Stimulated activated CD4-positive, alpha-beta T cell treated with anti-CD3 and anti-CD28 coated beads, Interleukin-15, amount 100 ng/mL, for 1 hour (primary cell): ENCODE measurements around the gene APOL2.
"Not testable (repeated sequence)": the region's sequence is repeated elsewhere in the genome, so short reads cannot be mapped to it uniquely, and the experiment has no call there.

Source experiments
- DNase-seq, 2 donors: peaks; one replicate each; pipeline ENCODE4 v3.0.0-alpha.2; 2020; ENCODE audit warnings: low read depth in 1 of 2, low spot score in 1 of 2

APOL2 gene

DNA sequence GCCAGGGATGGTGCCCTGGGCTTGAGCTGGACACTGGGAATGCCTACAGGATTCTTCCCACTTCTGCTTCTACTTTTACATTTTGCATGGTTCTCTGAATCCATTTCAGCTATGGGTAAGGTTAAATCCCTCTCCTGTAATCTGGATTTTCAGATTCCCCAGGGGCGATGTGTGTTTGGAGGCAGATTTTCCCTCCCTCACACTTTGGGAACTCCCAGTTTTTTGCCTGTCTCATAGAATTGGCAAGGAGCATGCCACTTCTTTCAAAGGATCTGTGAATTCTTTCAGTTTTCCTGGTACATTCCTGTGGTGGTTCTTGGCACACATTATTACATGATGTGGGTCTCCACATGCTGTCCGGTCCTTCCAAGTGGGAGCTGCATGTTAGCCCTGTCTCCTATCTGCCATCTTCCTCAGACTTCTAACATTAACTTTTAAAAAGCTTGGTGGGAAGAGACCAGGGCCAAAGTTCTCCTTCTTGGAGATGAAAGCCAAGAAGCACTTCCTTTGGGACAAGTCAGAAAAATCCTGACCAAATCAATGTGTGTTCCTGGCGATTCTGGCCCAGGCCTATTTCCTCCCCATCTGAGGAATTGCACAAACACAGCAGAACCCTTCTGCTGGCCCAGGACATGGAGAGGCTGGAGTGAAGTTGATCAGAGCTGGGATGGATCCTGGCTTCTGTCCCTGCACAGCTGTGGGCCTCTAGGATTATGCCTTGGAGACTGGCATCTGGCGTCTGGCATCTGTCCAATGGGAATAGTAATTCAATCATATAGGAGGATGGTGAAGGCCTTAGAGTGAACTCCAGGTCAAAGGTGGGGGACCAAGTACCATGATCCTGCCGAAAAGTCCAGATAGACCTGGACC, 5.4 kb upstream of the APOL2 start:
- no peak for DNase-seq

DNA sequence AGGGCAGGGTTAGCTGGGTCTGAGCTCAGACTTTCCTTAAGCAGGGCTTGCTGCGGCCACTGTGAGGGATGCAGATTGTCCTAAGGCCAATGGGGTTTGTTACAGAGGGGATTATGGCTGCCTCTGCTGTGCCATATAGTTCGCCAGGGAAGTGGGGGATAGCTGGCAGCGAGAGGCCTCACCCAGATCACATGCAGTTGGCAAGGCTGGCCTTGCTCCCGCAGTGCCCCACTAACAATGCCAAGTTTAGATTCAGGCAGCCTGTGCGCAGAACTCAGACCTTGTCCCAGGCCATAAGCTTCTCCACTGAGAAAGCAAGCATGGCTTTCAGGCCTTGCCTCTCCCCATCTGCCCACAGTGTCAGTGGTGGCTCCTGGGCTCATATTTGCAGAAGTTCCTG, 4.7 kb upstream of the APOL2 start:
- no peak for DNase-seq

DNA sequence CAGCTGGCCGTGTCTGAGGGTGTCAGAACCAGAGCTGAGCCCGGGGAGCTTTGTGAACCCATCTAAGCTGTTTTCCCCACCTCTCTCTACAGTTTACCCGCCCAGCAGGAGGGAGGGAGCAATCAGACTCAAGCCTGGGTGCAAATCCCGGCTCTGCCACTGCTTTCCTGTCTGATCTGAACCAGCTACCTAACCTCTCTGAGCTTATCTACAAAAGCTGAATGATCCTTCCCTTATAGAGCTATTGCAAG, 252 bp downstream of the APOL2 start:
- no peak for DNase-seq

DNA sequence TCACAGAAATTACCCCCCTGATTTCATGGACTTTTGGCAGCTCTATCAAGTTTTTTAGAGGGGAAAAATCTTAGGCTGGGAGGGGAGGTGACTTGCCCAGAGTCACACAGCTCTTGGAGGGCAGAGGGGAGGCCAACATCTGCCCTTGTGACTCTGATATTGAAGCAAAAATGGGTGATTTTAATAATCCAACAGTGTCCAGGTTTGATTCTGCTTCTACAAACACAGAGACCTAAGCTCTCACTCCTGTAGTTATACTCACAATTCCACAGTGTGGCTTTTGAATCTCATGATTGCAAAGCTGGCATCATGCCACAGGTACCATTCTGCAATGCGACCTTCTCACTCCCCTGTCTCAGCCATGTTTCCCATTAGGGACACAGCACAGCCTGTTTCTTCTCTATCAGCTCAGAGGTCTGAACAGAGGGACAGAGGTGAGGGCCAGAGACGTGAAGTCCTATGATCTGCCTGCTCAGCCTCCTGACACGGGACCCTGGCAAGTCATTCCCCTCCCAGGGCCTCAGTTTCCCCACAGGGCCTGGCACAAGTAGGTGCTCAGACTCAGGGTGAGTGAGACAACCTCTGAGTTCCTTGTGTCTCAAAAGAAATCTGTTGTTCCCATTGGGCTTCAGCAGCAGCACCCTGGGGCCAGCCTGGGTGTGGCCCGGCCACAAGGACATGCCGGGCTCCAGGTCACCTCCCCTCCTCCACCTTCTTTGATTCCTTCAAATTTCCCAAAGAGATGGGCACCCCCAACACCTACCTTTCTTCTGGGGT, 766 bp downstream of the APOL2 start:
- no peak for DNase-seq

DNA sequence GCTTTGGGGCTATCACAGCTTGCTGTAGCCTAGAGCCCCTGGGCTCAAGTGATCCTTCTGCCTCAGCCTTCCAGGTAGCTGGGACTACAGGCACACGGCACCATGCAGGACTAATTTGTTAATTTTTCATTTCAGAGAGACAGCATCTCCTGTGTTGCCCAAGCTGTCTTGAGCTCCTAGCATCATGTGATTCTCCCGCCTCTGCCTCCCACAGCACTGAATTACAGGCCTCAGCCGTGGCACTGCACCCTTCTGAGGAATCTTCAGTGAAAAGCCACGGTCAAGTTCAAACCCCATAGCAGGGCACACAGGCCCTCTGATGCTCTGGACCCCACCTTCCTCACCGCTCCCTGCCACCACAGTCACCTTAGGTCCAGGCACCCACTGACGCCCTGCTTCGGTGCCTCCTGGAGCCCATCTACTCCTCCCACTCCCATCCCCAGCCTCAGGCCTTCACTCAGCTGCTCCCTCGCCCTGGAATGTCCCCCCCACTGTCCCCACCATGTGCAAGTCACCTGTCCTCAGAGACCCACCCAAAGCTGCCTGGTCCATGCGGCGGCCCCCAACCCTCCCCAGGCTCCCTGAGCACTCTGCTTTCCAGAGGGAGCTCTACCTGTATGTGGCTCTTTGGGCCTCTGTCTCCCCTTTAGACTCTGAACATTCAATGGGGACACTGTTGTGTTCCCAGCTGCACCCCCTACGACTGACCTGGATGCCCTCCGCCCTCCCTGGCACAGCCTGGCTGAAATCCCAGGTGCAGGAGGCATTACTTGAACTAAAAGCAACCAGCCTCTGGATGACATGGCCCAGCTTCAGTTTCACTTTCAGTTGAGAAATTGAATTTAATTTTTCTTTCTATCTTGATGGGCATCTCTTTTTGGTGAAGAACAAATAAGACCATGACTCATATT, 1.6 kb downstream of the APOL2 start:
- DNase-seq: no peak

DNA sequence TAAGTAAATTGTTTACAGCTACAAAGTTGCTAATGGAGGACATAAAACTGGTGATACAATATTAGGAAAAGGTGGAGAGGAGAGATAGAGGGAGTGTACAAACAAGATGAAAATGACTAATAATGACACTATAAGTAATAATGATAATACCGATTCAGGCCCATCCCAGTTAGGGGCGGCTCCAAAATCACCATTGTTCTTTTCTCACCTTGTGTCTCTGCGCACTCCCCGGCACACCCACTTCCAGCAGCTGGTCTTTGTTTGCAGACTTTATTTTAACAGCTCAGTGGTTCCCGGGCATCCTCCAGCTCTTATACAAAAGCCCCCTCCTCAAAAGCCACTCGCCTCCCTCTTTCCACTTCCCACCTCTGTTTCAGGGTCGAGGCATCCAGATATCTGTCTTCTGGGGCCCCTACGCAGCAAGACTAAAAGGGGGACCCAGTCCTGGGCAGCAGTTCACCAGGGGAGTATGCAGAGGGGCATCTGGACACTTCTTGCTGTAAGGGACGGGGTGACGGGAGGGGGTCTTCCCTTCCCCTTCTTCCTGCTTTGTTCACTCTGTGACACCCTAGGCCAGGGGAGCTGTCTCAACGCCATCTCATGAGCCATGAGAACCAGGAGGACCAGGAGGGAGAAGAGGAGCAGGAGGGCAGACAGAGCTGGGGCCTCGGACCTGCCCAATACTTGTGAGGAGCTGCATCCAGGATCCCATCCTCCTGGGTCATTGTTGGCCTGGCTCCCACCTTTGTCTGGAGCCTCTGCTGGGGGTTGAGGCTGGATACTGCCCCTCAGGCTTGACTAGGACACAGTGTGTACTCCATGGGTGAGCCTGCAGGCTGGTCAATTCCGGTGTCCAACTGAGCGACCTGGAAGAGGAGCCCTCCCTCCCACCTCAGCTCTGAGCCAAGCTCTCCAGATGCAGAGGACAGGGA, 2.7 kb downstream of the APOL2 start:
- DNase-seq: no peak

DNA sequence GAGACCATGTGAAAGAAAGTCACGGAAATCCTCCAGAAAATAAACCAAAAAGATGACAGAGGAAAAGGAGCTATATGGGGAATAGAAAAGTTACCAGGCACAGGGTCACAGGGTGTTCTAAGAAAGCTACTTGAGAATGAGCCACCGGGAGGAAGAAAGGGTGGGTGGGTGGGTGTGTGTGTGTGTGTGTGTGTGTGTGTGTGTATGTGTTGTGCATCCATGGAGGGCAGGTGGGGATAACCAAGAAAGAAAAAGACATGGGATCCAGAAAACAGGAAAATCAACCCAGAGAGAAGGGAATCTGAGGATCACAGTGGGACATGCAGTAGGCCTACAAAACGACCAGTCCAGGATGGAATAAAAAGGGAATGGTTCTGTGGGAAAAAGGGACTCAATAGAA, 3.7 kb downstream of the APOL2 start:
- no peak for DNase-seq

DNA sequence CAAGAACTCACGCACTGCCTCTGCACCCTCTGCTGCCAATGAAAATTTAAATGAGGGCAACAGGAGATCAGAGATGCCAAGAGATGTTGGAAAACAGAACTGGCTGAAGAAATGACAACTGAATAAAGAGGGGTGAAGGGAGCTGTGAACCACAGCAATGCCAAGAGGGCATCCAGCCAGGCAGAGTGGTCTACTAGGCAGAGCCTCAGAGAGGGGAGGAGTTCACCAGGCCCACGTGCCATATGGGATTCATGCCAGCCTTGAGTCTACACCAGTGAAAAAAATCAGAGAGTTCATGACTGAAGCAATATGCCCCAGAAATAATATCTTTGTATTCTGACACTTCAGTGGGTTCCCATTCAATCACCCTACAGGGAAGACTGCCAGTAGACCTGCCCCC, 4.4 kb downstream of the APOL2 start:
- DNase-seq: no peak

DNA sequence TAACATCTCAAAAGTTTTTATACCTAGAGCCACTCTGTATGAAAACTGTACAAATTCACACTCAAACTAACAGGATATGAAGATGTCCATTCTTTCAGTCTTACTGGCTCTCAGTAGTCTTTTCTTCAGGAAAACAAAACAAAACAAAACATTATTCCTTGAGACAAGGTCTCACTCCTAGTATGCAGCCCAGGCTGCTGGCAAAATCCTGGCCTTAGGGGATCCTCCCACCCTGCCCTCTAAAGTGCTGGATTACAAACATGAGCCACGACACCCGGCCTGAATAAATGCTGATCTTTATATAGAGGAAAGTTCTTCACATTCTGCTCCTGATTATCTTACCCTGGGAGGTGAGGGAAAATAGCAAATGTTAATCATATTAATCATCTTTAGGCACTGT, 5.1 kb downstream of the APOL2 start:
- DNase-seq: no peak

DNA sequence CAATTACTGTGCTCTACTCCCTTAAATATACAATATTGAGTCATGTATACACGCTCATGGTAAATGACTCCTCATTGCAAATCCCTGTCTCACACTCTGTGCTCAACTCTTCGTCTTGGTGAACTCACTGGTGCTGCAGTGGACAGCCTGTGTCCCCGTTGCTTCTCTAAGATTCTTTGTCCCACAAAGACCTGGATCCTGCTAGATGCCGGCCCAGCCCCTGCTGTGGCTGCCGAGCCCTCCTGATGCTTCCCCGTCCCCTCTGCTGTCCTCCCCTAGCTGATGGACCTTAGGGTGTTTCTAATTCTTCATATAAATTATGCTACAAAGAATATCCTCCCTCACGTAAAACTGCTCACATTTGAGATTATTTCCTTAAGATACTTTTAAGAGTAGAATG, 5.5 kb downstream of the APOL2 start:
- no peak for DNase-seq

DNA sequence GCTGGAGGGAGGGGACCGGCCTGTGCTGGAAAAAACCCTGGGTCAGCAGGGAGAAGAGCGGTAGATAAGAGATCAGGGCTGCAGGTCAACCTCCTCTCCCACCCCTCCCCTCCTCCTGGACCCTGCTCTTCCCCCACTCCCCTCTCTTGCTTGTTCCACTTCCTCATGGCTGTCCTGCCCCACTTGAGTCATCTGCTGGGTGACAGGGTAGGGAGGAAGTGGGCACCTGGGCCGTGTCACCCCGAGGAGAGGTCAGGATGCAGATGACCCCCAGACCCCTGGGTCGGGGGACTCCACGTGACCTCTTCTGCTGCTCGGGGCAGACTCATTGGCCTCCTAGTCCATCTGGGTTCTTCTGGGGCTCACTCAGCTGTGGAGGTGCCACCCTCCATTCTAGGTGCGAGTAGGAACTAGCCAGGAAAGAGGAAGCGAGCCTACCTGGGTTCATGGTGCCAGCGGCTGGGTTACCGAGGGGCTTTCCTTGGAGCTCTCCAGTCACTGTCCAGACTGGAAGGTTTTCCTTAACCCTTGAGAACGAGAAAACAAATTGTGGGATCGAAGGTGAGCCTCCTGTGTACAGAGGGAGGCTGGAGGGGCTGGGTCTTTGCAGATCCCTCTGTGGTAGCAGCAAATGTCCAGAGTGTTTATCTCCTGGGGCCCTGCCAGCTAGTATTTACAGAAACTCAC, 6.5 kb downstream of the APOL2 start:
- no peak for DNase-seq

DNA sequence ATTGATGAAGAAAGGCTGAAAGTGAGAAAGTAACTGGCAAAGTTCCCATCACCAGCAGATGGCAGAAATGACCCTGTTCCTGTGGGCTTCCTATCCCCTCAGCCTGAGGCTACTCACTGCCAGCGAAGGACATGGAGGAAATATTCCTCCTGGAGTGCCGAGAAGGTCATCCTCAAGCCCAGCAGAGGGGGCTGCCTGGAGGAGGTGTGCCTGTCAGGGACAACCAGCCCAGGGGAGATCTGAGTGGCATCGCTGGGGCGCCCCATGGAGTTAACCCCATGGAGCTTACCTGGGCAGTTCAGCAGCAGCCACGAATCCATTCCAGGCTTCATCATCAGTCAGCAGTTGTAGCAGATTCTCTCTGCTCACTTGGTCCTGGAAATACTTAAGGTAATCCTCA, 8.3 kb downstream of the APOL2 start:
- not testable (repeated sequence) for DNase-seq

DNA sequence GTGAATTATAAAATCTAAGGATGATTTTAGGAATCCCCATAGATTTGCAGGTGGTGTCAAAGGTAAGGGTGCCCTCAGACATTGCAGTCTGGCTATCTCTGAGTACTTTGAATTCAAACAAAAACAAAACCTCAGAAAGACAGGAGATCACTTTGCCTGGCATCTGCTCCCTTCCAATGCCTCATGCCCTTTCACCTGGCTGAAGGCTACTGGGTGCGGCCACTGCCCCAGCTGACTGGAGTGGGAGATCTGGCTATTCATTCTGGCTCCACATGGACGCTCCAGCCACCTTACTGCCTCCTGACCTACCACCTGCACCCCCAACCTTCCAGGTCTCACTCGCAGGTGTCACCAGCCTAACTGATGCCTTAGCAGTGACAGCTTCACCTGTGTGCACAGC, 9.7 kb downstream of the APOL2 start:
- not testable (repeated sequence) for DNase-seq

DNA sequence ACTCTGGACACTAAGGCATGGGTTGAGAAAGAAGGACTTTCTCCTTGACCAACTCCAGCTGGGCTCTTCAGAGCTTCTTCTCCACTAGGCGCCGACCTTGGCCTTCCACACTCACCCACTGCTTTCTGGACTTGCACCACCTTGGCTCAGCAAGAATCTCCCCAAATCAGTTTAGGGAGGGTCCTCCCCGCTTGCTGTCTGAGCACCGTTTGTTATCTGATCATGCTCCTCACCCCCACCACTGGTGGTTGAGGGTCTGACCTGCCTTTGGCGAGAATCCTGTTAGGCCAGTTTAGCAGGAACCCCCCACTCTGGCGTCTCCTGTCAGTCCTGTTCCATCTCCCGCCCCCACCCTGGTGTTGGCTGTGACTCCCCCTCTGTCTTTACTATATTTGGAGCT, 10.4 kb downstream of the APOL2 start:
- DNase-seq: no peak

DNA sequence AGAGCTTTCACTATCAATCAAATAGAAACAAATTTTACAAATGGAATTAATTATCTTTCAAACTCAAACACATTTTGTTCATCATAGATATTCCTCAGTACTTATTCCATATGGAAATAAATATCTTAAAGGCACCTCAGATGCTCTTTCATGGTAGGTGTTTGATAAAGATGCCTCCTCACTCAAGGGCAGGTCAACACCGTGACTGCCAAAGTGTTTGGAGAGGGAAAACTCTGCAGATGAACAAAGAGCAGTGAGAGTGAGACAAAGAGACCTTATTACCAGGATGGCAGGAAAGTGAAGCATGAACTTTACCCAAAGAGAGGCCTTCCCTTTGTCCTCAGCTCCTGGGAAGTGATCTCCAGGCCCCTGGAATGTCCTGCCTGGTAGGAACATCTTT, 11.0 kb downstream of the APOL2 start:
- DNase-seq: not testable (repeated sequence)

DNA sequence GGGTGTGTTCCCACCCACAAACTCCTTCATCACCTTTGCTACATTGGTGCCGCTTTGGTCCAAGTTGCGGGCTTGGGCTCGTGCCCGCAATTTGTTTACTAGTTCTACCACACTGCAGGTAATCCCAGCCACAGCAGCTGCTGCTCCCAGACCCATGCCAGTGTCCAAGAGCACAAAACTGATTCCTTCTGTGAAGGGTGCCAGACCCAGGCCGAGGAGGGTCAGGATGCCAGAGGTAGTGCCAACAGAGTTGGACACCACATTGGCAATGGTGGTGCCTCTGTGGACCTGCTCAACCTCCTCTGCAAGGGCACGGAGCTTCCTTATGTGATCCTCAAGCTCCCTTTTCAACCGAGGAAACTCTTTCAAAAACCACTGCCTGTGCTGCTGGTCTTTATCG, 11.5 kb downstream of the APOL2 start:
- no peak for DNase-seq

DNA sequence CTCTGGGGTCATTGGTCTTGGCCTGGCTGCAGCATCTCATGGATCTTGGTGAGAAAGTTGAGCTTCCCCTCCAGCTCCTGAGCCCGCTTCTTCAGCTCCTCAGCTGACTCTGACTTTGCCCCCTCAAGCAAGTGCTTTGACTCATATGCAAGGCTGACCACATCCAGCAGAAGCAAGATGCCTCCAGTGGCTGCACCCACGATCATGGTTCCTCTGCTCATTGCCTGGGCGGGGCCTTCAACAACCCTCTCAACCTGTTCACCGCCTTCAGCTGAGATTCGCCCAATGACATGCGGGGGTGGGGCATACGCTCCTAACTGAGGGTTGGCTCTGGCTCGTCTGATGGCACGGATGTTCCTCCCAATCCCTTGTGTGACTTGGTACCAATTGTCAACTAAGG, 11.9 kb downstream of the APOL2 start:
- DNase-seq: no peak

DNA sequence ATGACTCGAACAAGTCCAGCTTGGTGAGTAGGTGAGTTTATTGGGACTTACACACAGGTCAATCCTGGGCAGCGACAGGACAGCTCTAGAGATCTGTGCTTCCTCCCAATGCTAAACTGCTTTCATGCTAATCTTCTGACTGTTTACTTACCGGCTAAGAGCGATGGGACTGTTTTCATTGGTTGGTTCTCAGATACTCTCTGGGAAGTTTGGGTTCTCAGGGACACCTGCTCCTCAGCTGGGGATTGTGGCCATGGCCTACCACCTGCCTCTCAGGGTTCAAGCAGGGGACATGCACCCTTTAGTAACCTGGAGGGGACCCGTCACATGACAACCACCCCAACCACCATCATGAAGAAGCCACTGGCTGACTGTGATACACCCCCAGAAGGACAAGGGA, 13.1 kb downstream of the APOL2 start:
- DNase-seq: no peak

DNA sequence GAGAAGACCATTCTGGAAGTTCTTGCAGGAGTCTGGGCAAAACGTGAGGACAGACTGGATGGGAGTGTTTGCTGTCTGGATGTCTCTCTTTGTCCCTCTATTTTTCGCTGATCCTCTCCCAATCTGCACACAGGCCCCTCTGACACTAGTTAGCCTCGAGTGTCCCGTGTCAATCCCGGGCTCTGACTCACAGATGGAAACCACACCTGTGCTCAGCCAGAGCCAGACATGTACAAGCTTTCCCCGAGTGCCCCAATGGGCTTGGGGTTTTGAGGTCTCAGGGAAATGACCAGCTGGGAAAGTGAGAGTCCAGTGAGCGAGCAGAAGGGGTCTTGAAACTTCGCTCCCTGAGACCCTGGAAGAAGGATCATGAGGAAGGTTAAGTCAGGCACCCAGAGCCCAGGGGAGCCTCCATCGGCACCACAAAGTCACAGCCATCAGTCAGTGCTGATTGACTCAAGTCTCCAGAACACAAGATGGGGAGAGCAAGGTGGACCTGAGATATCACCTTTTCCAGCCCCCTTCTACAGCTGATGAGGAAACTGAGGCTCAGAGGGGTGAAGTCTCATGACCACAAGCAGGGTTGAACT, 13.9 kb downstream of the APOL2 start:
- DNase-seq: no peak

DNA sequence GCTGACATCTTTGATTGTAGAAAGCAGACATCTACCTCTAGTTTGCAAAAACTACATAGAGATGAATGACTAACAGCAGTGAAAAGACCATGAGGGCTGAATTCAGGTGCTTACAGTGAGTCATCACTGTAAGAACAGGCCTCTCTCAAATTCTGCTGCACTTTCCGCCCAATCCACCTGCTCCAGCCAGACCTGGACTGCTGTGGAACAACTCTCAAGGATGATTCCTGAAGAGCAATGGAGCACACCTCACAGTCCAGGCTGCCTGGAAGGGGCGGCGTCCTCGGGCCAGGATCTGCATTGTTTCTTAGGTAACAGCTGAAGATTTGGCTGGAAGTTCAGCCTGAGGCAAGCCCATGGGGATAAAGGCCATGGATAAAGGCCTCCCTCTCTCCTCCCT, 15.1 kb downstream of the APOL2 start:
- no peak for DNase-seq
